Measurements from ENCODE around the gene OSBPL1A. TPM values are rescaled to one million over a fixed set of nuclear protein-coding genes. Genes with fewer than 3 reads are reported as not detected.

Gene OSBPL1A
- total and polyA plus RNA-seq, 2 of the 8 experiments (the other 6 are each of a cell fraction or from before 2014, with no cell fraction given) = 53.2 to 74.9 TPM

- H3K9ac ChIP-seq (replicated peaks in 1 of 4; ENCODE audit: extremely low read depth in 1 of 4, low read depth in 3 of 4, low read length in 3 of 4) = no peak overlapping the region
- no peak overlapping the region for H2BK15ac ChIP-seq (ENCODE audit: low read length)
- H3K79me1 ChIP-seq (ENCODE audit: low read depth, low read length) = no peaks in the 10 kb centered on the region
- no peak overlapping the region for H2AK5ac ChIP-seq (ENCODE audit: low read depth, low read length)
- 75% methylated on average over 6 of the region's 6 CpGs; no CpG with 5 or more reads in 1 of the 2 experiments for WGBS, 2 experiments (ENCODE audit: extremely low coverage in 1 of 2, insufficient coverage in 1 of 2, insufficient read length in 1 of 2, insufficient replicate concordance in 2 of 2, low coverage in 1 of 2, low lambda C conversion rate in 2 of 2, missing lambda C conversion rate in 1 of 2)
- no peak overlapping the region for H3K18ac ChIP-seq (ENCODE audit: extremely low read depth, low read length)
- no peak overlapping the region for H4K91ac ChIP-seq (replicated peaks; ENCODE audit: insufficient read length, low read length)
- no peak overlapping the region for H3K27ac ChIP-seq (ENCODE audit: low read depth, low read length)
- FAIRE-seq (no peak), DNase-seq (ENCODE audit: low read depth in 1 of 2, low spot score in 2 of 2) (peak in 1 of 2 experiments; percentile 75)
- H2AFZ ChIP-seq (ENCODE audit: low read length) = no peak overlapping the region
- no peaks in the 10 kb centered on the region; a peak in 1 of 7 replicates for H3K27me3 ChIP-seq (replicated peaks in 1 of 4; ENCODE audit: control insufficient read depth in 3 of 4, extremely low read depth in 1 of 4, insufficient read depth in 3 of 4, low read length in 3 of 4)
- no peak overlapping the region for H2BK120ac ChIP-seq (replicated peaks; ENCODE audit: low read depth, low read length)
- peaks cover 3% of the 10 kb centered on the region; the same call in 1 of the 2 replicates for H3K23me2 ChIP-seq (ENCODE audit: low read depth, low read length)
- no peak overlapping the region for H3K4me2 ChIP-seq (ENCODE audit: insufficient read depth in 1 of 2, low read depth in 2 of 2, low read length in 2 of 2)
- no peak overlapping the region for H3K14ac ChIP-seq (ENCODE audit: insufficient read length)
- CTCF ChIA-PET (ENCODE audit: partially characterized antibody) = interaction anchor here (1.2 to 1.9 kb wide), 4 partner anchors 14 to 42 kb away, joined by 3 to 12 read pairs (median 4); no protein-coding TSS in a partner anchor
- H3K56ac ChIP-seq (replicated peaks; ENCODE audit: insufficient read length, low read depth, low read length) = no peak overlapping the region
- no peak overlapping the region for H2BK12ac ChIP-seq (ENCODE audit: low read depth, low read length)
- H3K23ac ChIP-seq (ENCODE audit: insufficient read length) = no peak overlapping the region
- TF ChIP-seq RAD21 (IDR thresholded peaks at IDR 0.05 in 1 of 2, conservative IDR thresholded peaks at IDR 0.05 in 1 of 2; ENCODE audit: low read depth in 2 of 2, low read length in 2 of 2) (peak; percentile 20 to 41; a peak in 2 of 4 replicates), HDAC6 (IDR thresholded peaks at IDR 0.05; ENCODE audit: low read depth, low read length) (no peak), CTCF (IDR thresholded peaks at IDR 0.05; ENCODE audit: control extremely low read depth in 1 of 3, insufficient read depth in 1 of 3, low read depth in 1 of 3, low read length in 3 of 3) (peak; percentile 42 to 64 (median 59)), SRF (IDR thresholded peaks at IDR 0.05; ENCODE audit: low read depth, low read length) (no peak), EP300 (IDR thresholded peaks at IDR 0.05; ENCODE audit: borderline replicate concordance in 1 of 2, low read depth in 2 of 2, low read length in 2 of 2) (no peak), BACH1 (IDR thresholded peaks at IDR 0.05; ENCODE audit: low read length) (no peak)
- H2BK20ac ChIP-seq (ENCODE audit: low read length) = no peak overlapping the region; the same call in 1 of the 2 replicates
- no peak overlapping the region for H2BK5ac ChIP-seq (ENCODE audit: low read depth, low read length)
- POLR2A ChIA-PET (ENCODE audit: partially characterized antibody) = interaction anchor here (2.2 kb wide), 1 partner anchor 24 kb away, joined by 8 read pairs; the partner anchor contains the start of gene IMPACT
- H3K4ac ChIP-seq (replicated peaks; ENCODE audit: insufficient read length, low read depth, low read length) = no peak overlapping the region
- H3K4me3 ChIP-seq (ENCODE audit: extremely low read depth in 1 of 4, insufficient read depth in 2 of 4, low read depth in 3 of 4, low read length in 4 of 4) = no peak overlapping the region
- peaks cover 0 to 2% of the 10 kb centered on the region in 2 experiments; a peak in 1 of 4 replicates for H3K79me2 ChIP-seq (ENCODE audit: control insufficient read depth in 1 of 2, insufficient read depth in 2 of 2, low read length in 2 of 2)
- peaks cover 0 to 9% (median 6%) of the 10 kb centered on the region in 4 experiments; a peak in 6 of 7 replicates for H3K4me1 ChIP-seq (replicated peaks in 1 of 4; ENCODE audit: control insufficient read depth in 3 of 4, insufficient read depth in 4 of 4, low read length in 3 of 4)
- no peak overlapping the region for H4K5ac ChIP-seq (ENCODE audit: insufficient read length, low read depth, low read length)
- H4K20me1 ChIP-seq (replicated peaks in 1 of 2; ENCODE audit: control insufficient read depth in 1 of 2, insufficient read depth in 2 of 2, low read length in 2 of 2) = no peaks in the 10 kb centered on the region
- H3K9me3 ChIP-seq (ENCODE audit: insufficient read depth in 2 of 2, low read depth in 1 of 2, low read length in 1 of 2) = no peaks in the 10 kb centered on the region
- H3K36me3 ChIP-seq (ENCODE audit: control insufficient read depth in 2 of 4, insufficient read depth in 4 of 4, low read length in 3 of 4) = no peaks in the 10 kb centered on the region
- no peak overlapping the region for H4K8ac ChIP-seq (ENCODE audit: extremely low read depth, insufficient read depth, low read length)
Measured at GRCh38 chr18:24402209-24402785, 4.7 kb upstream of the OSBPL1A start.
